Measurements from ENCODE around the gene WDR54.

WDR54 gene

DNA sequence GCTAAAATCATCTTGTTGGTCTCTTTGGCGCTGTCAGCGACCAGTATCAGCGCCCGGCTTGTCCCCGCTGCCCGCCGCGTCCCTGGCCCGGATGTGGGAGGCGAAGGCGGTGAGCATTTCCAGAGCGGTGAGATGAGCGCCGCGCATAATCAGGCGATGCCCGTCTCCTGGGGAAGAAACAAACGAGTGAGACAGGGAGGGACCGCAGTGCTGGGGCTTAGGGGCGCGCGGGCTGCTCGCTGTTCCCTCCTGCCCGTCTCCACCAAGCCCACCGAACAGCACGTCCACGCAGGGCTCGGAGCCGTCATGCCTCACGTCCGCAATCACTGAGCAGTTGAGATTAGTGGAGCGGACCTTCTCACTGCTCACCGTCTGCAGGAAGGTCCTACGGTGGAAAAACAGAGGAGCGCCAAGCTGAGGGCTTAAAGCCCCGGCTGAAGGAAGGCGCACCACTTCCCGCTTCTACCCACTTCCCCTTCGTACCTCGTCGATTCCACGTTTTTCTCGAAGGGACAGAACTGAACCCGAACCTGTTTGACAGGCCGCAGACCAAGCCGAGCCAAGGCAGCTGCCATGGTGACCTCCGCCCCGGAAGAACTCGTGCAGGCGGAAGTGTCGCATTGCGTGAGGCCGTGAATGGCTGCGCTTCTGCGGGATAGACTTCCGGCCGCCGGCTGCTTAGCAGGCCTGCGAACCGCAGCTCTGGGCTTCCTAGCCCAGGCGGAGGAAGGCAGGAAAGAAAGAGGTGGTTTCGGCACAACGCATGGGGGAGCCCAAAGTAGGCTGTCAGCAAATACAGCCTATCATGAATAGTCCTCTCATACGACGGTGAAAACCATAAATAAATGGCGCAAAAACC lies 50.8 kb downstream of the WDR54 start, which contains the start of gene MRPL53 (continued):
- TF ChIP-seq GLIS2 (tag by site-specific recombination; IDR thresholded peaks at IDR 0.05): no peak
- TF ChIP-seq, protein P1, sequence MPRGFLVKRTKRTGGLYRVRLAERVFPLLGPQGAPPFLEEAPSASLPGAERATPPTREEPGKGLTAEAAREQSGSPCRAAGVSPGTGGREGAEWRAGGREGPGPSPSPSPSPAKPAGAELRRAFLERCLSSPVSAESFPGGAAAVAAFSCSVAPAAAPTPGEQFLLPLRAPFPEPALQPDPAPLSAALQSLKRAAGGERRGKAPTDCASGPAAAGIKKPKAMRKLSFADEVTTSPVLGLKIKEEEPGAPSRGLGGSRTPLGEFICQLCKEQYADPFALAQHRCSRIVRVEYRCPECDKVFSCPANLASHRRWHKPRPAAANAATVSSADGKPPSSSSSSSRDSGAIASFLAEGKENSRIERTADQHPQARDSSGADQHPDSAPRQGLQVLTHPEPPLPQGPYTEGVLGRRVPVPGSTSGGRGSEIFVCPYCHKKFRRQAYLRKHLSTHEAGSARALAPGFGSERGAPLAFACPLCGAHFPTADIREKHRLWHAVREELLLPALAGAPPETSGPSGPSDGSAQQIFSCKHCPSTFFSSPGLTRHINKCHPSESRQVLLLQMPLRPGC (tag by site-specific recombination; IDR thresholded peaks at IDR 0.05): no peak
- TF ChIP-seq, protein P2, sequence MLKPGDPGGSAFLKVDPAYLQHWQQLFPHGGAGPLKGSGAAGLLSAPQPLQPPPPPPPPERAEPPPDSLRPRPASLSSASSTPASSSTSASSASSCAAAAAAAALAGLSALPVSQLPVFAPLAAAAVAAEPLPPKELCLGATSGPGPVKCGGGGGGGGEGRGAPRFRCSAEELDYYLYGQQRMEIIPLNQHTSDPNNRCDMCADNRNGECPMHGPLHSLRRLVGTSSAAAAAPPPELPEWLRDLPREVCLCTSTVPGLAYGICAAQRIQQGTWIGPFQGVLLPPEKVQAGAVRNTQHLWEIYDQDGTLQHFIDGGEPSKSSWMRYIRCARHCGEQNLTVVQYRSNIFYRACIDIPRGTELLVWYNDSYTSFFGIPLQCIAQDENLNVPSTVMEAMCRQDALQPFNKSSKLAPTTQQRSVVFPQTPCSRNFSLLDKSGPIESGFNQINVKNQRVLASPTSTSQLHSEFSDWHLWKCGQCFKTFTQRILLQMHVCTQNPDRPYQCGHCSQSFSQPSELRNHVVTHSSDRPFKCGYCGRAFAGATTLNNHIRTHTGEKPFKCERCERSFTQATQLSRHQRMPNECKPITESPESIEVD (tag by site-specific recombination; IDR thresholded peaks at IDR 0.05): no peak
- no peak for TF ChIP-seq ZNF785 (tag by site-specific recombination; IDR thresholded peaks at IDR 0.05)
- no peak for TF ChIP-seq ZNF544 (tag by site-specific recombination; IDR thresholded peaks at IDR 0.05)
- TF ChIP-seq ZNF335 (tag by site-specific recombination; conservative IDR thresholded peaks at IDR 0.05): peak; percentile 89
- TF ChIP-seq ZNF560 (tag by site-specific recombination; IDR thresholded peaks at IDR 0.05; ENCODE audit: borderline replicate concordance): no peak
- TF ChIP-seq, protein P3, sequence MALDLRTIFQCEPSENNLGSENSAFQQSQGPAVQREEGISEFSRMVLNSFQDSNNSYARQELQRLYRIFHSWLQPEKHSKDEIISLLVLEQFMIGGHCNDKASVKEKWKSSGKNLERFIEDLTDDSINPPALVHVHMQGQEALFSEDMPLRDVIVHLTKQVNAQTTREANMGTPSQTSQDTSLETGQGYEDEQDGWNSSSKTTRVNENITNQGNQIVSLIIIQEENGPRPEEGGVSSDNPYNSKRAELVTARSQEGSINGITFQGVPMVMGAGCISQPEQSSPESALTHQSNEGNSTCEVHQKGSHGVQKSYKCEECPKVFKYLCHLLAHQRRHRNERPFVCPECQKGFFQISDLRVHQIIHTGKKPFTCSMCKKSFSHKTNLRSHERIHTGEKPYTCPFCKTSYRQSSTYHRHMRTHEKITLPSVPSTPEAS (tag by site-specific recombination; IDR thresholded peaks at IDR 0.05): peak; percentile 39; the same call in 1 of the 2 replicates
- TF ChIP-seq ZNF302 (tag by site-specific recombination; IDR thresholded peaks at IDR 0.05; ENCODE audit: low read depth): no peak
- TF ChIP-seq ZNF670 (tag by site-specific recombination; IDR thresholded peaks at IDR 0.05; ENCODE audit: low read depth): no peak
- TF ChIP-seq ZNF404 (tag by site-specific recombination; IDR thresholded peaks at IDR 0.05): no peak
- no peak for TF ChIP-seq ZNF274 (IDR thresholded peaks at IDR 0.05; ENCODE audit: low read length)
- no peak for TF ChIP-seq ZNF274 (tag by site-specific recombination; IDR thresholded peaks at IDR 0.05; ENCODE audit: borderline replicate concordance)
- TF ChIP-seq ZNF366 (tag by site-specific recombination; conservative IDR thresholded peaks at IDR 0.05): peak; percentile 40; the same call in 1 of the 2 replicates
- no peak for TF ChIP-seq ZNF248 (tag by site-specific recombination; IDR thresholded peaks at IDR 0.05)
- peak; percentile 96 for TF ChIP-seq YY2 (tag by site-specific recombination; IDR thresholded peaks at IDR 0.05)
- peak; percentile 45; the same call in 1 of the 2 replicates for TF ChIP-seq SP7 (tag by site-specific recombination; IDR thresholded peaks at IDR 0.05)
- TF ChIP-seq ZNF112 (tag by site-specific recombination; IDR thresholded peaks at IDR 0.05): no peak
- no peak for TF ChIP-seq ZNF658 (tag by site-specific recombination; IDR thresholded peaks at IDR 0.05)
- TF ChIP-seq EGR2 (tag by site-specific recombination; IDR thresholded peaks at IDR 0.05; ENCODE audit: low read depth): peak; percentile 49
- TF ChIP-seq ZNF837 (tag by site-specific recombination; IDR thresholded peaks at IDR 0.05): peak; percentile 82
- no peak for TF ChIP-seq ZSCAN16 (tag by site-specific recombination; IDR thresholded peaks at IDR 0.05)
- TF ChIP-seq, protein P4, sequence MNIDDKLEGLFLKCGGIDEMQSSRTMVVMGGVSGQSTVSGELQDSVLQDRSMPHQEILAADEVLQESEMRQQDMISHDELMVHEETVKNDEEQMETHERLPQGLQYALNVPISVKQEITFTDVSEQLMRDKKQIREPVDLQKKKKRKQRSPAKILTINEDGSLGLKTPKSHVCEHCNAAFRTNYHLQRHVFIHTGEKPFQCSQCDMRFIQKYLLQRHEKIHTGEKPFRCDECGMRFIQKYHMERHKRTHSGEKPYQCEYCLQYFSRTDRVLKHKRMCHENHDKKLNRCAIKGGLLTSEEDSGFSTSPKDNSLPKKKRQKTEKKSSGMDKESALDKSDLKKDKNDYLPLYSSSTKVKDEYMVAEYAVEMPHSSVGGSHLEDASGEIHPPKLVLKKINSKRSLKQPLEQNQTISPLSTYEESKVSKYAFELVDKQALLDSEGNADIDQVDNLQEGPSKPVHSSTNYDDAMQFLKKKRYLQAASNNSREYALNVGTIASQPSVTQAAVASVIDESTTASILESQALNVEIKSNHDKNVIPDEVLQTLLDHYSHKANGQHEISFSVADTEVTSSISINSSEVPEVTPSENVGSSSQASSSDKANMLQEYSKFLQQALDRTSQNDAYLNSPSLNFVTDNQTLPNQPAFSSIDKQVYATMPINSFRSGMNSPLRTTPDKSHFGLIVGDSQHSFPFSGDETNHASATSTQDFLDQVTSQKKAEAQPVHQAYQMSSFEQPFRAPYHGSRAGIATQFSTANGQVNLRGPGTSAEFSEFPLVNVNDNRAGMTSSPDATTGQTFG (tag by site-specific recombination; IDR thresholded peaks at IDR 0.05; ENCODE audit: borderline replicate concordance): no peak
- no peak for TF ChIP-seq ZNF292 (tag by site-specific recombination; IDR thresholded peaks at IDR 0.05; ENCODE audit: borderline replicate concordance, low read depth)
- peak; percentile 13; the same call in 1 of the 2 replicates for TF ChIP-seq KLF9 (tag by site-specific recombination; IDR thresholded peaks at IDR 0.05; ENCODE audit: low read depth)
- TF ChIP-seq ZNF555 (tag by site-specific recombination; conservative IDR thresholded peaks at IDR 0.05): no peak
- TF ChIP-seq, protein P5, sequence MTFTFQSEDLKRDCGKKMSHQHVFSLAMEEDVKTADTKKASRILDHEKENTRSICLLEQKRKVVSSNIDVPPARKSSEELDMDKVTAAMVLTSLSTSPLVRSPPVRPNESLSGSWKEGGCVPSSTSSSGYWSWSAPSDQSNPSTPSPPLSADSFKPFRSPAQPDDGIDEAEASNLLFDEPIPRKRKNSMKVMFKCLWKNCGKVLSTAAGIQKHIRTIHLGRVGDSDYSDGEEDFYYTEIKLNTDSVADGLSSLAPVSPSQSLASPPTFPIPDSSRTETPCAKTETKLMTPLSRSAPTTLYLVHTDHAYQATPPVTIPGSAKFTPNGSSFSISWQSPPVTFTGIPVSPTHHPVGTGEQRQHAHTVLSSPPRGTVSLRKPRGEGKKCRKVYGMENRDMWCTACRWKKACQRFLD (tag by site-specific recombination; IDR thresholded peaks at IDR 0.05): no peak
- peak; percentile 74 for TF ChIP-seq ZXDB (tag by site-specific recombination; IDR thresholded peaks at IDR 0.05)
- peak; percentile 89 for TF ChIP-seq ZNF341 (tag by site-specific recombination; IDR thresholded peaks at IDR 0.05; ENCODE audit: low read depth)
- TF ChIP-seq, protein P6, sequence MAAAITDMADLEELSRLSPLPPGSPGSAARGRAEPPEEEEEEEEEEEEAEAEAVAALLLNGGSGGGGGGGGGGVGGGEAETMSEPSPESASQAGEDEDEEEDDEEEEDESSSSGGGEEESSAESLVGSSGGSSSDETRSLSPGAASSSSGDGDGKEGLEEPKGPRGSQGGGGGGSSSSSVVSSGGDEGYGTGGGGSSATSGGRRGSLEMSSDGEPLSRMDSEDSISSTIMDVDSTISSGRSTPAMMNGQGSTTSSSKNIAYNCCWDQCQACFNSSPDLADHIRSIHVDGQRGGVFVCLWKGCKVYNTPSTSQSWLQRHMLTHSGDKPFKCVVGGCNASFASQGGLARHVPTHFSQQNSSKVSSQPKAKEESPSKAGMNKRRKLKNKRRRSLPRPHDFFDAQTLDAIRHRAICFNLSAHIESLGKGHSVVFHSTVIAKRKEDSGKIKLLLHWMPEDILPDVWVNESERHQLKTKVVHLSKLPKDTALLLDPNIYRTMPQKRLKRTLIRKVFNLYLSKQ (tag by site-specific recombination; IDR thresholded peaks at IDR 0.05; ENCODE audit: borderline replicate concordance): no peak
- peak; percentile 38; the same call in 1 of the 2 replicates for TF ChIP-seq ZNF610 (tag by site-specific recombination; IDR thresholded peaks at IDR 0.05; ENCODE audit: borderline replicate concordance)
